Activated naive CD4-positive, alpha-beta T cell treated with anti-CD3 and anti-CD28 coated beads, Interleukin-2, amount 50 U/mL, for 24 hours (primary cell): ENCODE measurements around the gene FGR.

Experiments
- H3K27ac Mint-ChIP-seq: one replicate; pipeline ENCODE4 v1.8.0; 2021; ENCODE audit warnings: mild to moderate bottlenecking, mixed read lengths
- H3K27me3 Mint-ChIP-seq: one replicate; pipeline ENCODE4 v1.8.0; 2021; ENCODE audit warnings: mixed read lengths
- H3K36me3 Mint-ChIP-seq: one replicate; pipeline ENCODE4 v1.8.0; 2021; ENCODE audit warnings: mixed read lengths
- H3K4me1 Mint-ChIP-seq: one replicate; pipeline ENCODE4 v1.8.0; 2021; ENCODE audit warnings: mixed read lengths
- H3K4me3 Mint-ChIP-seq: one replicate; pipeline ENCODE4 v1.8.0; 2021; ENCODE audit warnings: mild to moderate bottlenecking, mixed read lengths
- H3K9me3 Mint-ChIP-seq: one replicate; pipeline ENCODE4 v1.8.0; 2021; ENCODE audit warnings: mixed read lengths

FGR gene

DNA sequence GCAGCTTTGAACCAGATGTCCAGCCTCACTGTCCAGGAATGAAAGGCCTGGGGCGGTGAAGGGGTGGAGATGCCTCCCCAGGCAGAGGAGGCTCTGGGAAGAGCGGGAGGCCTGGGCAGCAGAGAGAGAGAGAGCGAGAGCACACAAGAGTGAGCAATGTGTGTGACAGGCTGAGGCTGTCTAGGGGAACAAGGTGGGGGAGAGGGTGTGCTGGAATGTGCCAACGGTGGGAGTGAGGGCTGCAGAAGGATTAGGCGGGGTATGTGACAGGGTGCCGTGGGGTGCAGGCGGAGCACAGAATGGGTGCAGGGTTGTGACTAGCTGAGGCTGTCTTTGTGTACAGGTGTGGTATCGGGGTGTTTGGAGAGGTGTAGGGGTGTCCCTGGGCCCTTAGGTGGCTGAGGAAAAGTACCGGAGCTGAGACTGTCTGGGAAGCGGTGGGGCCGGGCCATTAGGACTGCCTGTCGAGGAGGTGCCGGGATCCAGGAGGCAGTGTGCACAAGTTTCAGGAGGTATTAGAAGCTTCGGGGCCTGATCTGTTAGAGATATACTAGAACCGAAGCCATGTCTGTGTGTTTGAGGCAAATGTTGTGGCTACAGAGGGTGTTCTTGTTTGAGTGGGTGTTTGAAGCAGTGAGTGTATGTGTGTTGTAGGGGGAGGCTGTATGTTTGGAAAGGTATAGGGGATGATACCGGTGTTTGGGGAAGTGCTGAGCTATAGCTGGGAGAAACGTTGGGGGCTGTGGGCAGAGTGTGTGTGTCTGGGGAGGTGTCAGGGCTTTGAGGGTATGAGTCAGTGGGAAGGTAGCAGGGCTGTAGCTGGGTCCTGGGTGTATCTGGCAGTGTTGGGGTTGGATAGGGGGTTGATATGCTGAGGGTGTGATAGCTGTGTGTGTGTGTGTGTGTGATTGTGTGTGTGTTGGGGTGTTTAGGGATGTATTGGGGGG is 40.1 kb downstream of the FGR start:
- Mint-ChIP-seq H3K36me3 (no peaks in the 10 kb centered on the region), H3K9me3 (no peaks in the 10 kb centered on the region), H3K4me1 (peaks cover 13% of the 10 kb centered on the region), H3K4me3 (no peak overlapping the region), H3K27me3 (no peaks in the 10 kb centered on the region), H3K27ac (no peak overlapping the region)

DNA sequence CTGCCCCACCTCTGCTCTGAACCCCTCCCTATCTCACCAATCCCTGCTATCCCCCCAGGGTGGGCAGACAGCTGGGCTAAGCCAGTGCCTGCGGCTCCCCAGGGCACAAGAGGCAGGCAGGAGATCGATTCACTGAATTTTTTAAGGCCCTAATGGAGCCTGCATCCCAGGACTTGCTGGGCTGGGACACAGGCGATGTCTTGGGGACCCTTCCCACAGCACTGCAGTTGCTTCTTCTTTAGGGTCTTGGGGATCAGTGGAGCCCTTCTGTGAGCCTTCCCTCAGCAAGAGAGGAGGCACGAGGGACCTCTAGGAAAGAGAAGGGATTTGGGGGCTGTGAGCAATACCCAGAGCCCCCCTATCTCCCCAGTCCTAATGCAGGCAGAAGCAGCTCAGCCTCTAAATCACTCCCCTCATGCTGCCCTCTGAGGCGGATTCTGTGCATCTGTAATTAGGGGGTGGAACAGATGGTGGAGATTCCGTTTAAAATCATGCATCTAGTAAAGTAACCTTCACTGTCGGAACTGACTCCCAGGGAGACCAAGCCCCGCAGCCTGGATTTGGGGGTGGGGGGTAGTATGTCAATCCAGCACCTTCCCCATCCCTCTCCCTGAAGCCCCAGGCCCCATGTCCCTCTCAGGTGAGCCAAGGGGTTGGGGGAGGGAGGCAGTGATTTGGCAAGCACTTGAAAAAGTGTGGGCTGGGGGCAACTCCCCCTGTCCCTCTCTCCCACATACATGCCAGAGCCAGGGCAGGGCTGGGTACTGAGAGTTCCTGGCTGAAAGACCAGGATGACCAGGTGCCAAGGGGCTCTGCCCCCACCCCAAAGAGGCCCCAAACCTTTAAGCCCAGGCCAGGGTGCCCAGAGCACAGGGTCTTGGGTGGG is 41.1 kb downstream of the FGR start:
- Mint-ChIP-seq H3K4me3 (no peak overlapping the region), H3K27ac (no peak overlapping the region), H3K36me3 (no peaks in the 10 kb centered on the region), H3K9me3 (no peaks in the 10 kb centered on the region), H3K27me3 (no peaks in the 10 kb centered on the region), H3K4me1 (peaks cover 5% of the 10 kb centered on the region)

DNA sequence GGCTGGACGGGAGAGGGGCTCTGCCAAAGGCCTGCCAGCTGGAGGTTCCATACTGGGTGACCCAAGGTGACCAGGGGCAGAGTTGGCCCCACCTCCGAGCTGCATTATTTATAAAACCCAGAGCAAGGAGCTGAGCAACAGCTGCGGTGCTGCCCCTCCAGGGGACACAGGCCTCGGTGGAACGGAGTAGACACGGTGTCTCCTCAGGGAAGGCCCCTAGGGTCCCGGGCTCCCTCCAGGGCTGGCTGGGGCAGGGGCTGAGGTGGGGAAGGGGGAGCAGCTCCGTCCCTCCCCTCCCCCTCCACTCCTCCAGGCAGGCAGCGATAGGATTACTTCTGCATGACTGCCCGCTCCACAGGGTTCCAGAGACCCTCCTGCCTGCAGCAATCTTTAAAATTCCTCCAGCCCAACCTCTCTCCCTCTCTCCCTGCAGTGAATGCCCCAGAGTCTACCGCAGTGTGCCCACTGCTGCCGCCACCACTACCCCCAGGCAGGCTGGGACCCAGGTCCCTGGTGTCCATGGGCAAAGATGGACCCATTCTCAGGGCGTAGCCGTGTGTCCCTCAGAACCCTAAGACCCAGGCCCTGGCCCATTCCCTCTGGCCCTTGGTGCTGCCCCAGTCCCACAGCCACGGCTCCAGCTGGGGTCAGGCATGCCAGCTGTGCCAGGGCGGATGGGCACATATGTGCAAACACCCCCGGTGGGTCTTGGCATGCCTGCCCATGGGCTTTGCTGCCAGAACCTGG is 41.9 kb downstream of the FGR start:
- no peaks in the 10 kb centered on the region for H3K9me3 Mint-ChIP-seq
- no peak overlapping the region for H3K27ac Mint-ChIP-seq
- no peaks in the 10 kb centered on the region for H3K36me3 Mint-ChIP-seq
- H3K27me3 Mint-ChIP-seq: no peaks in the 10 kb centered on the region
- H3K4me1 Mint-ChIP-seq: no peaks in the 10 kb centered on the region
- no peak overlapping the region for H3K4me3 Mint-ChIP-seq

DNA sequence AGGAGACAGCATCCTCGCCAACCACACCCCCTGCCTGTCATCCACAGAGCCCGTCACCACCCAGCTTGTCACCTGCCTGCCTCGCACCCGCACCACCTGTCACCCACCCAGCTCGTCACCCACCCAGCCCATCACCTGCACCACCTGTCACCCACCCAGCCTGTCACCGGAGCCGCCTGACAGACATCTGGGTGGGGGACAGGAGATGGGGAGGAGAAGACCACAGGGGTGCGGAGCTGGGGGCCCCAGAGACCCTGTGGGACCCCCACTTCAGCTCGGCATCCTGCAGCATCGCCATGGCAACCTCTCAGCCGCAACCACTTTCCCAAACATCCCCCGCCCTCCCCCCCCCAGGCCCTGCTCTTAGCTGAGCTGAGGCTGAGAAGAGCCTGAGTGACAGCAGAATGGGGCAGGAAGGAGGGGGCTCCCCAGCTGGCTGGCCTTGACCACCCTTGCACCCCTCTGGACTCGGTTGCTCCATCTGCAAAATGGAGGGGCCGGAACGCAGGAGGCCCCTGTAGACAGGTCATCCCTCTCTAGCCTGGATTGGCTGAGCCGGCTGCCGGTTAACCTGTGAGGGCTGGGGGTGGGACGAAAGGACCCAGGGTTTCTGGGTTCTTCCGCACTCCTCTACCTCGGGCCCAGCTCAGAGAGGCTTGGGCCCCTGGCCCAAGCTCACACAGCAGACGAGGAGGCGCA is 42.6 kb downstream of the FGR start:
- Mint-ChIP-seq H3K4me3 (no peak overlapping the region), H3K27me3 (no peaks in the 10 kb centered on the region), H3K36me3 (no peaks in the 10 kb centered on the region), H3K9me3 (no peaks in the 10 kb centered on the region), H3K27ac (no peak overlapping the region), H3K4me1 (no peaks in the 10 kb centered on the region)

DNA sequence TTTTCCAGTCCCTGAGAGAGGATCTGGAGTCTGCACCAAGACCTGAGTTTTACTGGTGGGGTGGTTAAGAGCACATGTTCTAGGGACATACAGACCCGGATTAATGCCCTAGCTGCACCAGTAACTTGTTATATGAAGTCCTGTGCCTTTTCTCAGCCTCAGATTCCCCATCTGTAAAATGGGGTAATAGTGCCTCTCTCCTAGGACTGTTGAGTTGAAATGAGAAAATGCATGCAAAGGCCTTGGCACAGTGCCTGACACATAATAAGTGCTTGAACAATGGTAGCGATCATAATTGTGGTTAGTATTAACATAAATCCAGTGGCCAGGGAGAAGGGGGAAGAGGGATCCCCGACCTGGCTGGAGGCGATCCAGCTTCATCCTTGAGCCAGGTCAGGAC is 43.4 kb downstream of the FGR start:
- Mint-ChIP-seq H3K27me3 (no peaks in the 10 kb centered on the region), H3K36me3 (no peaks in the 10 kb centered on the region), H3K4me3 (no peak overlapping the region), H3K27ac (no peak overlapping the region), H3K9me3 (no peaks in the 10 kb centered on the region), H3K4me1 (no peaks in the 10 kb centered on the region)

DNA sequence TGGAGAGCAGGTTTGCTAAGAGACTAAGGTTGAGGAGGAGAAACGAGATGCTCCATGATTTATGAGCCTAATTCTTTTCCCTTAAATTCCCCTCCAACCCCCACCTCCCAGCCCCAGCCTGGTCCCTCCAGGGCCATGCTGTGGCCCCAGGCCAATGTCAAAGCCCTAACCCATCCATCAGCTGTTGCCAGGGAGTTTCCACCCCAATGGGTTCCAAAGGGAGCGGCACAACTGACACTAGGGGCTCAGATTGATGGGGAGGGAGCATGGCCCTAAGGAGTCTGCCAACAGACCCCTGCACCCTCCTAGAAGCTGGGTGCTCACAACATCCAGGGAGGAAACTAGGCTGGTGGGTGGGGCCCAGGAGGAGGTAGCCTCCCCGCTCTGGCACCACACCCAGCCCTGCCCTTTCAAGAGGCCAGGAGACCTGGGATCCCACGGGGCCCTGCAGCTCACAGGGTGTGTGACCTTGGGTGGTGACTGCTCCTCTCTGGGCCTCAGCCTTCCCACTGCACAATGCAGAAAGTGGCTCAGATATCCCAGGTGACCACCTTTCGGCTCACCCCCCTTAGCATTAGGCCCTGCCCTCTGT is 44.0 kb downstream of the FGR start:
- no peaks in the 10 kb centered on the region for H3K36me3 Mint-ChIP-seq
- no peaks in the 10 kb centered on the region for H3K27me3 Mint-ChIP-seq
- H3K4me1 Mint-ChIP-seq: no peaks in the 10 kb centered on the region
- H3K9me3 Mint-ChIP-seq: no peaks in the 10 kb centered on the region
- no peak overlapping the region for H3K27ac Mint-ChIP-seq
- no peak overlapping the region for H3K4me3 Mint-ChIP-seq

DNA sequence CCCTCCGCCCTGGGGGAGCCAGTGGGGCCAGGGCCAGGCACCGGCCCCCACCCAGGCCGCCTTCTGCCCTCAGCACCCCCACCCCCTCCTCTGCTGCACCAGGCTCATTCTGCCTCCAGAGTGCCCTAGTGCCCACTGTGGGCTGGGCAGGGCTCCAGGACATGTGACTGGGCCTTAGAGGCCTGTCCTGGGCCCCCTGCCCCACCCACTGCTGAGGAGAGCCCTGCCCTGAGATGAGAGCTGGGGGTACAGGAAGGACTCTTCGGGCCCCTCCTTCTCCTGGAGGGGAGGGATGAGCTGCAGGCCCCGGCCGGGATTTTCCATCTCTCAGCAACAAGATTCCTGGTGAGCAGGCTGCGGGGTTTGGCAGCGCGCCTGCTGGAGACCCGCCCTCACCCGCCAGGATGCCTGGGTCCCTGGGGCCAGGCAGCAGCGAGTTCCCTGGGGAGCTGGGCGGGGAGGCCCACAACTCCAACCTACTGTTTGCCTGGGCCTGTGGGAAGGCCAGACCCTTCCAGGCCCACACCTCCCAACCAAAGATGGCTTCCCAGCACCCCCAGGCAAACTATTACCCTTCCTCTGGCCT is 45.1 kb downstream of the FGR start:
- no peaks in the 10 kb centered on the region for H3K9me3 Mint-ChIP-seq
- H3K27ac Mint-ChIP-seq: no peak overlapping the region
- no peaks in the 10 kb centered on the region for H3K36me3 Mint-ChIP-seq
- H3K4me1 Mint-ChIP-seq: no peaks in the 10 kb centered on the region
- H3K4me3 Mint-ChIP-seq: no peak overlapping the region
- no peaks in the 10 kb centered on the region for H3K27me3 Mint-ChIP-seq

DNA sequence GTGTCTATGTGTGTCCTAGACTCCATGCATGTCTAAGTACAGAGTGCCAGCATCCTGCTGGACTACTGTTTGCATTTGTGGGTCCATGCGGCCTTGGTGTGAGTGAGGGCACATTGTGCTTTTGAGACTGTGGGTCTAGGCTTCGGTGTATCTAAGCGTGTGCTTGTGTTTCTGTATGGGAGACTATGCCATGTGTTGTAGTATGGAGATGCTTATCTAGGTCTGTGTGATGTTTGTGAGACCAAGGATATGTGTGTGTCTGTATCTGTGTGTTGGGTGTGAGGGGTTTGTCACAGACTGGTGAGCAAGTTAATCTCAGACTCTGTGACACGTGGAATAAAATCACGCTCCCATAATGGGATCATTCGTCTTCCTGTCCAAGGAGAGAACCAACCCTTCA is 45.5 kb downstream of the FGR start:
- Mint-ChIP-seq H3K36me3 (no peaks in the 10 kb centered on the region), H3K27me3 (no peaks in the 10 kb centered on the region), H3K27ac (no peak overlapping the region)

DNA sequence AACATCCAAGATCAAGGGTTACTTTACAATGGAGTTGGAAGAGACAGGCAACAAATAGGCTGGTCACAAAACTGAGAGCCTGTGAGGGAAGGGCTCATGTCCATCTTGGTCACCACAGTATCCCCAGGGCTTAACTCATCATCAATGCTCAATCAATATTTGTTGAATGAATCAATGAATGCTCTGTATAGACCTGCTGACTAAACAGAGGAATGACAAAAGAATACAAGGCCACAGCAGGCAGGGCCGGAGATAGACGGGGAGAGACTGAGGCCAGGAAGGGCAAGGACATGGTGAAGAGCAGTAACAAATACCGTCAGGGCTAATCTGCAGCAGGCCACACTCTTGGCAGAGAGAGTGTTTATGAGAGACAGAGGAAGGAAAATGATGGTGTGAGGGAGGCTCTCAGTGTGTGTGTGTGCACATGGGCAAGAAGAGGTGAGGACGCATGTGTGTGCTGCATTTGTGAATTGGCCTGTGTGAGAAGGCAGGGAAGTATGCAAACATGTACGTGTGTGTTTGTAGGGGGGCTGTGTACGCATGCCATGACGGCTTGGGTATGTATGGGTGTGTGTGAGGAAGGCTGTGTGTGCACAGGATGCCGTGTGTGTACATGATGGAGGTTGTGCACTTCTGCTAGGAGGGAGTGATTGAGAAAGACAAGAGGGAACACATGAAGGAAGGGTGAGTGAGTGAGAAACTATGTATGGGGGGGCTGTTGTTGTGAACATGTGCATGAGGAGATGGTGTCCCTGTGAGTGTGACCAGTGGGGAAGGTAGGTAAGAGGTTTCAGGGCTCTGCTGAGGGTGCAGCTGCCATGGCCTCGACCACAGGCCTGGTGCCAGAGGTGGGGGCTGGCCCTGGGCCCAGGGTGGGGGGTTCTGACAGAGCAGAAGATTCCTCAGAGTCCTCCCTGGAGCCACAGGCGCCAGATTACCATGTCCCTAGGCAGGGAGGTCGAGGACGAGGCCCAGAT is 46.4 kb downstream of the FGR start:
- Mint-ChIP-seq H3K27ac (no peak overlapping the region), H3K4me1 (peaks cover under 1% of the 10 kb centered on the region), H3K27me3 (no peaks in the 10 kb centered on the region), H3K9me3 (no peaks in the 10 kb centered on the region), H3K36me3 (no peaks in the 10 kb centered on the region), H3K4me3 (no peak overlapping the region)

More for the DNA sequence above, 45.5 kb downstream of the FGR start:
- no peaks in the 10 kb centered on the region for H3K9me3 Mint-ChIP-seq
- H3K4me3 Mint-ChIP-seq: no peak overlapping the region
- H3K4me1 Mint-ChIP-seq: no peaks in the 10 kb centered on the region

DNA sequence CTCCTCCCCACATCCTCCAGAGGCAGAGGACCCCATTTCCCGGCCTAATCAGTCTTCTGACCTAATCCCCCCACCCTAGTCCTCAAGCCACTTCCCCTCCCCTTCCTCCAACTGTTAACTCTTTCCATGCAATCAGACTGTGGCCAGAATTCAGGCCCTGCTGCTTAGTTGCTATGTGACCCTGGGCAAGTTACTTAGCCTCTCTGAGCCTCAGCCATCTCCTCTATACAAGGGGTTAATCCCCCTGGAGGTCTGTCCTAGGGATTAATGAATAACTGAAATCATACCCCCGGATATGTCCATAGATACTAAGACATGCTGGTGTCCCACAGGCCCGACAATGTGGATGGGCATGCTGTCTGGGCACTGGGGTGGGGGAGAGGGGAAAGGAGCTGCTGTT is 49.3 kb downstream of the FGR start:
- Mint-ChIP-seq H3K27ac (no peak overlapping the region), H3K4me3 (no peak overlapping the region), H3K36me3 (peaks cover 3% of the 10 kb centered on the region), H3K9me3 (no peaks in the 10 kb centered on the region), H3K27me3 (no peaks in the 10 kb centered on the region), H3K4me1 (peaks cover 14% of the 10 kb centered on the region)

DNA sequence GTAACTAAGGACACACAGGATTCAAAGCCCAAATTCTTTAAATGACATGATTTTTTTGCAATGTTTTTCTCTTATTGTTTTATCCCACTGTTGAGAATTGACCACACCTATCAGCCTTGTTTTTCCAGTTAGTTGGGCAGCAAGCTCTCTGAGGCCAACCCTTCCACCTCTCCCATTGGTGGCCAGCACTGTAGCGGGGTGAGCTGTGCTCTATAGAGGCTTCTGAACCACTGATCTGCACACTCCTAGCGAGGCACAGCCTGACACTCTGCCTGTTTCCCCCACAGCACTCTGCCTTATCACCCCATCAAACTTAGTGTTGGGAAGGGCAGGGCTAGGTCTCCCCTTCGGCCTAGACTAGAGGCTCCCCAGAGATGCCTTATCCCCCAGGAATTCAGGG is 50.5 kb downstream of the FGR start:
- Mint-ChIP-seq H3K9me3 (no peaks in the 10 kb centered on the region), H3K4me3 (no peak overlapping the region), H3K36me3 (peaks cover 3% of the 10 kb centered on the region), H3K27me3 (no peaks in the 10 kb centered on the region), H3K27ac (no peak overlapping the region), H3K4me1 (peaks cover 18% of the 10 kb centered on the region)

DNA sequence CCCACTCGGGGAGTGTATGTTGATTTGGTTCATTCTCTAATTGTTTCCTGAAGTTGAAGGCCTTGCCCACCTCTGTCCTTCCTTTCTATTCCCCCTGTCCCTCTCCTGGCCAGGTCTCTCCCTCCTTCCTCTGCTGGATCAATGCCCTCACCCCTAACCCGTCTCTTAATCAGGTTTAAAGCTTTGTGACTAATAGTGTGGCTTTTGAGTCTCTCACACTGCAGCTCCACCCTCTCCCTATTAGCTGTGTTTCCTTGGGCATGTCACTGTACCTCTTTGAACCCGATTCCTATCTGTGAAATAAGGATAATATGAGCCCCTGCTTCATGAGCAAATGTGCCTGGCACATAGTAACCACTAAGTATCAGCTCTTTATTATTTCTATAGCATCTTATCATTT is 51.5 kb downstream of the FGR start:
- no peaks in the 10 kb centered on the region for H3K27me3 Mint-ChIP-seq
- peaks cover 24% of the 10 kb centered on the region for H3K4me1 Mint-ChIP-seq
- H3K27ac Mint-ChIP-seq: no peak overlapping the region
- no peak overlapping the region for H3K4me3 Mint-ChIP-seq
- no peaks in the 10 kb centered on the region for H3K9me3 Mint-ChIP-seq
- H3K36me3 Mint-ChIP-seq: peaks cover 3% of the 10 kb centered on the region

DNA sequence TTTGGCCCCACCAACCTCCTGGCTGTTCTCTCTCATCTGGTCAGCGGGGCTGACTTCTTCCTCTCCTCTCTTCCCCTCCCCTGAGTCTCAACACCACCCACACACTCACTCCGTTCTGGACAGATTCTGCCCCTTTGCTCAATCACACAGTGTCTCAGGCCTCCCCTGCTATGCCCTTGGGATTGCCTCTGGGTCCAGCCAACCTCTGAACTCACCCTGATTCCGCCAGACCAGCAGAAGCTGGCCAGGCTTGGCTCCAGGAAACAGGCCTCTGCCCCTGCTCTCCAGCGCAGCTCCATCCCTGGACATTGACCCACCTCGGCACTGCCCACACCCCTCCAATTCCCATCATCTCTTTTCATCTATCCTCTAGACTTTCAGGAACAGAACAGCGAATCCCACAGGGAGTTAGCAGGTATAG is 53.2 kb downstream of the FGR start:
- Mint-ChIP-seq H3K4me3 (no peak overlapping the region), H3K4me1 (peaks cover 28% of the 10 kb centered on the region), H3K27me3 (no peaks in the 10 kb centered on the region), H3K27ac (no peak overlapping the region), H3K9me3 (no peaks in the 10 kb centered on the region), H3K36me3 (peaks cover 3% of the 10 kb centered on the region)
